GM12873 (cell line): ENCODE measurements around the gene WASF3.
A peak's percentile ranks its signal among the peaks of the same experiment; 100 is the strongest.

Source experiments
- CTCF ChIP-seq: IDR thresholded peaks from 2 replicates; pipeline ENCODE4 v1.5.1; 2012; ENCODE audit warnings: low read depth, mild to moderate bottlenecking, moderate library complexity, low read length, control low read depth; ENCODE audit not compliant: insufficient read depth; ENCODE audit errors: missing control alignments

WASF3 gene

GRCh38 chr13:26695360-26695705, 137.8 kb downstream of the WASF3 start:
- TF ChIP-seq CTCF = no peak

GRCh38 chr13:26695891-26696311, 138.4 kb downstream of the WASF3 start:
- TF ChIP-seq CTCF = no peak

GRCh38 chr13:26697069-26697955, 139.8 kb downstream of the WASF3 start:
- TF ChIP-seq CTCF = no peak

- TF ChIP-seq CTCF = peak; percentile 95
These were observed 141.1 kb downstream of the WASF3 start for GRCh38 chr13:26698392-26699196.

- no peak for TF ChIP-seq CTCF
These were observed 141.7 kb downstream of the WASF3 start for GRCh38 chr13:26699197-26699490.

- TF ChIP-seq CTCF = no peak
These were observed 148.1 kb downstream of the WASF3 start for GRCh38 chr13:26705536-26705935.

GRCh38 chr13:26706381-26706780, 148.9 kb downstream of the WASF3 start:
- TF ChIP-seq CTCF = no peak
